GM12878 (cell line): Measurements from ENCODE around the gene KLRF2. TPM values are rescaled to one million over a fixed set of nuclear protein-coding genes. Genes with fewer than 3 reads are reported as not detected.

Experiments used
- ATAC-seq: fragments of 200-7000 bp; cut with Tn5 transposase; 3 replicates; pipeline ENCODE4 v1.9.1; 2020; ENCODE audit warnings: mild to moderate bottlenecking, moderate library complexity
- BruUV-seq: library from RNA; stranded (reverse); fragments of 400-500 nt; replicated peaks from 2 replicates; lab custom pipeline; 2021; lab: Mats Ljungman, UMichigan
- CTCF ChIA-PET: fragments of 300-600 bp; sonication (Branson Sonifier 250); formaldehyde crosslinking; extraction: SDS; loops from one replicate; lab custom pipeline; 2021; ENCODE audit warnings: inconsistent platforms; lab: Yijun Ruan, JAX
- POLR2A ChIA-PET: fragments of 350-600 bp; formaldehyde crosslinking; extraction: SDS; loops from one replicate; lab custom pipeline; 2021; ENCODE audit warnings: inconsistent platforms; lab: Charles Lee
- RAD21 ChIA-PET: fragments of 300-600 bp; sonication (Branson Sonifier 250); formaldehyde crosslinking; loops from one replicate; lab custom pipeline; 2023; ENCODE audit warnings: antibody characterized with exemption; ENCODE audit not compliant: unreplicated experiment; lab: Charles Lee
- SMC1A ChIA-PET: fragments of 300-600 bp; sonication (Branson Sonifier 250); formaldehyde crosslinking; loops from one replicate; lab custom pipeline; 2023; ENCODE audit not compliant: unreplicated experiment, uncharacterized antibody; lab: Charles Lee
- DNase-seq: peaks from one replicate; pipeline ENCODE4 v3.0.0-alpha.2; 2011; ENCODE audit warnings: low read depth, low spot score
- FAIRE-seq: peaks from 3 replicates; lab custom pipeline; 2011; peaks lifted over from hg19 to GRCh38; lab: Jason Lieb, UNC
- H2AFZ ChIP-seq: 2 replicates; pipeline ENCODE4 v1.6.0; 2011; ENCODE audit warnings: low read depth, low read length, control low read depth; ENCODE audit not compliant: control insufficient read depth
- H3K27ac ChIP-seq: 2 replicates; pipeline ENCODE4 v1.5.1; 2011; ENCODE audit warnings: control low read depth; ENCODE audit not compliant: control insufficient read depth, insufficient read depth
- H3K27me3 ChIP-seq, 2 experiments: replicated peaks in 1 of 2; 2 replicates each; pipeline versions ENCODE4 v1.6.0 to v1.6.1; 2011; ENCODE audit warnings: low read length in 1 of 2; ENCODE audit not compliant: control insufficient read depth in 2 of 2, insufficient read depth in 2 of 2
- H3K36me3 ChIP-seq, 2 experiments: 2 replicates each; pipeline ENCODE4 v1.5.1; 2011; ENCODE audit warnings: low read length in 1 of 2; ENCODE audit not compliant: control insufficient read depth in 2 of 2, insufficient read depth in 2 of 2
- H3K4me1 ChIP-seq: 2 replicates; pipeline ENCODE4 v1.6.1; 2011; ENCODE audit warnings: mild to moderate bottlenecking, low read length, moderate library complexity, mixed read lengths; ENCODE audit not compliant: control insufficient read depth, insufficient read depth
- H3K4me2 ChIP-seq: 2 replicates; pipeline ENCODE4 v1.6.0; 2011; ENCODE audit warnings: control low read depth; ENCODE audit not compliant: control insufficient read depth, insufficient read depth
- H3K4me3 ChIP-seq: fragments of 200-600 bp; sonication (generic); 2 replicates; pipeline ENCODE4 v1.5.1; 2016
- H3K79me2 ChIP-seq: 2 replicates; pipeline ENCODE4 v1.6.0; 2011; ENCODE audit warnings: low read length; ENCODE audit not compliant: control insufficient read depth, insufficient read depth
- H3K9ac ChIP-seq: 2 replicates; pipeline ENCODE4 v1.8.0; 2011; ENCODE audit warnings: low read length, control low read depth, mixed read lengths; ENCODE audit not compliant: control insufficient read depth, insufficient read depth
- H3K9me3 ChIP-seq: replicated peaks from 3 replicates; pipeline ENCODE4 v1.5.1; 2011; ENCODE audit warnings: mild to moderate bottlenecking, low read length; ENCODE audit not compliant: control insufficient read depth, insufficient read depth
- H4K20me1 ChIP-seq: 2 replicates; pipeline ENCODE4 v1.6.0; 2011; ENCODE audit not compliant: control insufficient read depth, insufficient read depth
- BACH1 ChIP-seq: fragments of 450-650 bp; IDR thresholded peaks from 2 replicates; pipeline ENCODE4 v1.6.1; 2017; ENCODE audit warnings: mild to moderate bottlenecking, borderline replicate concordance
- EZH2 ChIP-seq: IDR thresholded peaks from 2 replicates; pipeline ENCODE4 v1.6.1; 2012; ENCODE audit warnings: low read depth, mild to moderate bottlenecking, control low read depth, inconsistent platforms, low read length, borderline replicate concordance; ENCODE audit not compliant: control insufficient read depth
- HCFC1 ChIP-seq: fragments of 150-350 bp; IDR thresholded peaks from 2 replicates; pipeline ENCODE4 v1.6.1; 2014; ENCODE audit warnings: low read length
- HDGF ChIP-seq: fragments of 450-650 bp; IDR thresholded peaks from 2 replicates; pipeline ENCODE4 v1.6.1; 2016; ENCODE audit warnings: antibody characterized with exemption
- MTA2 ChIP-seq: fragments of 450-650 bp; IDR thresholded peaks from 2 replicates; pipeline ENCODE4 v1.6.1; 2016; ENCODE audit warnings: low read depth, mild to moderate bottlenecking, moderate library complexity
- NFYA ChIP-seq: IDR thresholded peaks from 2 replicates; pipeline ENCODE4 v1.6.1; 2011; ENCODE audit warnings: low read depth, mild to moderate bottlenecking, low read length, improper control_type of control experiment, borderline replicate concordance
- NR2C1 ChIP-seq: fragments of 450-650 bp; IDR thresholded peaks from 2 replicates; pipeline ENCODE4 v1.6.1; 2017; ENCODE audit warnings: antibody characterized with exemption, mild to moderate bottlenecking, moderate library complexity
- PAX5 ChIP-seq: IDR thresholded peaks from 2 replicates; pipeline ENCODE4 v1.6.1; 2011; ENCODE audit warnings: low read depth, low read length, borderline replicate concordance
- RAD51 ChIP-seq: fragments of 450-650 bp; IDR thresholded peaks from 2 replicates; pipeline ENCODE4 v1.6.1; 2016; ENCODE audit warnings: moderate library complexity, mild to moderate bottlenecking, inconsistent platforms
- RB1 ChIP-seq: fragments of 450-650 bp; formaldehyde crosslinking; IDR thresholded peaks from 2 replicates; pipeline ENCODE4 v1.6.1; 2017; ENCODE audit warnings: mild to moderate bottlenecking, borderline replicate concordance
- YBX1 ChIP-seq: fragments of 450-650 bp; IDR thresholded peaks from 2 replicates; pipeline ENCODE4 v1.6.1; 2016; ENCODE audit warnings: antibody characterized with exemption
- YY1 ChIP-seq: IDR thresholded peaks from 2 replicates; pipeline ENCODE4 v1.6.1; 2011; ENCODE audit warnings: low read depth, mild to moderate bottlenecking, low read length
- ZBED1 ChIP-seq: IDR thresholded peaks from 2 replicates; pipeline ENCODE4 v1.6.1; 2016; ENCODE audit warnings: borderline replicate concordance
- WGBS: methylation state at CpG from one replicate; pipeline ENCODE4 v1.1.6; 2016; ENCODE audit warnings: low lambda C conversion rate; ENCODE audit not compliant: insufficient replicate concordance, insufficient coverage; ENCODE audit errors: missing lambda C conversion rate; 5-methylcytosine and 5-hydroxymethylcytosine counted together
- in situ Hi-C: fragments of 300-500 bp; cut with MboI; formaldehyde crosslinking; loops from 9 replicates; pipeline ENCODE4 v1.14.3; 2018; ENCODE audit warnings: mixed read lengths
- intact Hi-C: fragments of 100-400 bp; cut with micrococcal nuclease; formaldehyde crosslinking; loops from one replicate; pipeline ENCODE4 v1.14.2; 2022; ENCODE audit not compliant: unreplicated experiment
- polyA plus RNA-seq, 11 experiments: library from polyadenylated mRNA; depleted of rRNA in 4 of 11; unstranded in 6 of 11; stranded (reverse) in 5 of 11; fragments of >200 nt; fragmentation: Nextera tagmentation in 4 of 11; fragmentation: Illumina TruSeq in 1 of 11; extraction: Ambion mirVana in 4 of 11; extraction: Trizol in 1 of 11; gene quantifications; 1 replicate in 1 of 11; 2 replicates in 10 of 11; pipeline versions ENCODE4 v1.2.1 to v1.2.3, GENCODE V29; 2011 to 2016; ENCODE audit warnings: inconsistent platforms in 2 of 11, missing spikeins in 2 of 11, low read depth in 1 of 11
- total RNA-seq, 4 experiments: library from RNA; depleted of rRNA in 3 of 4; stranded (reverse); fragments of >200 nt in 3 of 4; fragmentation: Illumina TruSeq in 1 of 4; extraction: Trizol in 1 of 4; gene quantifications; 2 replicates each; pipeline versions ENCODE4 v1.2.1 to v1.2.3, GENCODE V29; 2013 to 2021
- TF ChIP-seq, protein P1 (sequence below): IDR thresholded peaks from 2 replicates; pipeline ENCODE4 v1.6.1; 2012; ENCODE audit warnings: improper control_type of control experiment, low read depth, low read length; ENCODE audit not compliant: insufficient replicate concordance
- TF ChIP-seq, protein P2 (sequence below): fragments of 150-350 bp; IDR thresholded peaks from 2 replicates; pipeline ENCODE4 v1.6.1; 2014; ENCODE audit warnings: mild to moderate bottlenecking, low read depth, low read length

KLRF2 gene
- total and polyA plus RNA-seq, 10 of the 15 experiments (the other 5 are each of a cell fraction or from before 2014, with no cell fraction given) = 0.15 to 2.1 (median 0.26) TPM; not detected in 6

DNA sequence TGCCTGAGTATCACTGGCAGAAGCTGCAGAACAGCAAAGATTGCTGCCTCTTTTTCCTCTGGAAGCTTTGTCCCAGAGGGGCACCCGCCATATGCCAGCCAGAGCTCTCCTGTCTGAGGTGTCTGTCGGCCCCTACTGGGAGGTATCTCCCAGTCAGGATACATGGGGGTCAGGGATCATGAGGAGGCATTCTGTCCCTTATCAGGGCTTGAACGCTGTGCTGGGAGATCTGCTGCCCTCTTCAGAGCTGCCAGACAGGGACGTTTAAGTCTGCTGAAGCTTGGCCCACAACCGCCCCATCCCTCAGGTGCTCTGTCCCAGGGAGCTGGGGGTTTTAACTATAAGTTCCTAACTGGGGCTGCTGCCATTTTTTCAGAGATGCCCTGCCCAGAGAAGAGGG lies 32.4 kb upstream of the KLRF2 start:
- Histone ChIP-seq H3K27me3 (no peaks in the 10 kb centered on the region), H4K20me1 (no peaks in the 10 kb centered on the region), H3K9me3 (no peaks in the 10 kb centered on the region), H3K27ac (no peak overlapping the region)
- RAD21 ChIA-PET = no interaction called here
- WGBS = 38% methylated on average over 5 of the region's 5 CpGs
- BruUV-seq = no TSS peak
- TF ChIP-seq RB1 (no peak), YY1 (no peak), ZBED1 (no peak), NR2C1 (no peak), HDGF (no peak), EZH2 (no peak), MTA2 (no peak), NFYA (no peak), YBX1 (no peak), PAX5 (no peak), HCFC1 (no peak), RAD51 (no peak), BACH1 (no peak)
- TF ChIP-seq, protein P1, sequence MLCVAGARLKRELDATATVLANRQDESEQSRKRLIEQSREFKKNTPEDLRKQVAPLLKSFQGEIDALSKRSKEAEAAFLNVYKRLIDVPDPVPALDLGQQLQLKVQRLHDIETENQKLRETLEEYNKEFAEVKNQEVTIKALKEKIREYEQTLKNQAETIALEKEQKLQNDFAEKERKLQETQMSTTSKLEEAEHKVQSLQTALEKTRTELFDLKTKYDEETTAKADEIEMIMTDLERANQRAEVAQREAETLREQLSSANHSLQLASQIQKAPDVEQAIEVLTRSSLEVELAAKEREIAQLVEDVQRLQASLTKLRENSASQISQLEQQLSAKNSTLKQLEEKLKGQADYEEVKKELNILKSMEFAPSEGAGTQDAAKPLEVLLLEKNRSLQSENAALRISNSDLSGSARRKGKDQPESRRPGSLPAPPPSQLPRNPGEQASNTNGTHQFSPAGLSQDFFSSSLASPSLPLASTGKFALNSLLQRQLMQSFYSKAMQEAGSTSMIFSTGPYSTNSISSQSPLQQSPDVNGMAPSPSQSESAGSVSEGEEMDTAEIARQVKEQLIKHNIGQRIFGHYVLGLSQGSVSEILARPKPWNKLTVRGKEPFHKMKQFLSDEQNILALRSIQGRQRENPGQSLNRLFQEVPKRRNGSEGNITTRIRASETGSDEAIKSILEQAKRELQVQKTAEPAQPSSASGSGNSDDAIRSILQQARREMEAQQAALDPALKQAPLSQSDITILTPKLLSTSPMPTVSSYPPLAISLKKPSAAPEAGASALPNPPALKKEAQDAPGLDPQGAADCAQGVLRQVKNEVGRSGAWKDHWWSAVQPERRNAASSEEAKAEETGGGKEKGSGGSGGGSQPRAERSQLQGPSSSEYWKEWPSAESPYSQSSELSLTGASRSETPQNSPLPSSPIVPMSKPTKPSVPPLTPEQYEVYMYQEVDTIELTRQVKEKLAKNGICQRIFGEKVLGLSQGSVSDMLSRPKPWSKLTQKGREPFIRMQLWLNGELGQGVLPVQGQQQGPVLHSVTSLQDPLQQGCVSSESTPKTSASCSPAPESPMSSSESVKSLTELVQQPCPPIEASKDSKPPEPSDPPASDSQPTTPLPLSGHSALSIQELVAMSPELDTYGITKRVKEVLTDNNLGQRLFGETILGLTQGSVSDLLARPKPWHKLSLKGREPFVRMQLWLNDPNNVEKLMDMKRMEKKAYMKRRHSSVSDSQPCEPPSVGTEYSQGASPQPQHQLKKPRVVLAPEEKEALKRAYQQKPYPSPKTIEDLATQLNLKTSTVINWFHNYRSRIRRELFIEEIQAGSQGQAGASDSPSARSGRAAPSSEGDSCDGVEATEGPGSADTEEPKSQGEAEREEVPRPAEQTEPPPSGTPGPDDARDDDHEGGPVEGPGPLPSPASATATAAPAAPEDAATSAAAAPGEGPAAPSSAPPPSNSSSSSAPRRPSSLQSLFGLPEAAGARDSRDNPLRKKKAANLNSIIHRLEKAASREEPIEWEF = no peak
- TF ChIP-seq, protein P2, sequence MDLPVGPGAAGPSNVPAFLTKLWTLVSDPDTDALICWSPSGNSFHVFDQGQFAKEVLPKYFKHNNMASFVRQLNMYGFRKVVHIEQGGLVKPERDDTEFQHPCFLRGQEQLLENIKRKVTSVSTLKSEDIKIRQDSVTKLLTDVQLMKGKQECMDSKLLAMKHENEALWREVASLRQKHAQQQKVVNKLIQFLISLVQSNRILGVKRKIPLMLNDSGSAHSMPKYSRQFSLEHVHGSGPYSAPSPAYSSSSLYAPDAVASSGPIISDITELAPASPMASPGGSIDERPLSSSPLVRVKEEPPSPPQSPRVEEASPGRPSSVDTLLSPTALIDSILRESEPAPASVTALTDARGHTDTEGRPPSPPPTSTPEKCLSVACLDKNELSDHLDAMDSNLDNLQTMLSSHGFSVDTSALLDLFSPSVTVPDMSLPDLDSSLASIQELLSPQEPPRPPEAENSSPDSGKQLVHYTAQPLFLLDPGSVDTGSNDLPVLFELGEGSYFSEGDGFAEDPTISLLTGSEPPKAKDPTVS = no peak
- TF ChIP-seq, all 136 proteins: peak for 0
- no peak overlapping the region for H3K9ac ChIP-seq
- no peak for ATAC-seq
- no peak for FAIRE-seq
- ChIA-PET POLR2A (no interaction called here), CTCF (no interaction called here), SMC1A (no interaction called here)
- no peaks in the 10 kb centered on the region for H3K36me3 ChIP-seq
- H3K4me2 ChIP-seq = no peak overlapping the region
- no peak overlapping the region for H3K4me3 ChIP-seq
- no peaks in the 10 kb centered on the region for H3K4me1 ChIP-seq
- no peak for DNase-seq
- H3K79me2 ChIP-seq = no peaks in the 10 kb centered on the region
- in situ Hi-C loops = no loop called here
- intact Hi-C loops = no loop called here
- no peak overlapping the region for H2AFZ ChIP-seq
